Measurements from ENCODE around the gene SLC29A3.

DNA sequence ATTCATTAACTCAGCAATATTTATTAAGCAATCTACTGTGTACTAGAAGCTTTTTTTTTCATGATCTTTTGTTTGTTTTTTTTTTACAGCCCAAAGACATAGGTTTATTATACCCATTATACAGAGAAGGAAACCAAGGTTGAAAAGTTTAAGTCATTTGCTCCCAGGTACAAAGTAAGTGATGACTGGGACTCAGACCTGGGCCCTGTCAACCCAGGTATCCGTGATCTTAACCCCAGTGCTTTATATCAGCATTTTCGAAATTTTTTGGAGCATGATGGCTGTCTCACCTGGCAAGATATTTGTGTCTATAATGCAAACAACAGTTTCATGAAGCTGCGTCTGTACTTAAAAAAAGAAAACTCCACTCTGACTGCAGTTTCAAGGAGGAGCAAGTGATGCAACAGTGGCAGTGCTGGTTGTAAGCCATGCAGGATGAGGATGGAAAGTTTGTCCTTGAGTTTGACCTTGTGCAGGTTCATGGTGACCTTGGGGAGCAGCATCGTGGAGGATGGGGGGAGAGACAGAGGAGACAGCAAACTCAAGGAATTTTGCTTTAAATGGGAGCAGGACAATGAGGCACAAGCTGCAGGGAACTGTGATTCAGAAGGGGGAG is 11.8 kb downstream of the SLC29A3 start:
- TF ChIP-seq, protein P1, sequence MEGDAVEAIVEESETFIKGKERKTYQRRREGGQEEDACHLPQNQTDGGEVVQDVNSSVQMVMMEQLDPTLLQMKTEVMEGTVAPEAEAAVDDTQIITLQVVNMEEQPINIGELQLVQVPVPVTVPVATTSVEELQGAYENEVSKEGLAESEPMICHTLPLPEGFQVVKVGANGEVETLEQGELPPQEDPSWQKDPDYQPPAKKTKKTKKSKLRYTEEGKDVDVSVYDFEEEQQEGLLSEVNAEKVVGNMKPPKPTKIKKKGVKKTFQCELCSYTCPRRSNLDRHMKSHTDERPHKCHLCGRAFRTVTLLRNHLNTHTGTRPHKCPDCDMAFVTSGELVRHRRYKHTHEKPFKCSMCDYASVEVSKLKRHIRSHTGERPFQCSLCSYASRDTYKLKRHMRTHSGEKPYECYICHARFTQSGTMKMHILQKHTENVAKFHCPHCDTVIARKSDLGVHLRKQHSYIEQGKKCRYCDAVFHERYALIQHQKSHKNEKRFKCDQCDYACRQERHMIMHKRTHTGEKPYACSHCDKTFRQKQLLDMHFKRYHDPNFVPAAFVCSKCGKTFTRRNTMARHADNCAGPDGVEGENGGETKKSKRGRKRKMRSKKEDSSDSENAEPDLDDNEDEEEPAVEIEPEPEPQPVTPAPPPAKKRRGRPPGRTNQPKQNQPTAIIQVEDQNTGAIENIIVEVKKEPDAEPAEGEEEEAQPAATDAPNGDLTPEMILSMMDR (conservative IDR thresholded peaks at IDR 0.05; ENCODE audit: low read depth, low read length), result no peak
- TF ChIP-seq EZH2 (IDR thresholded peaks at IDR 0.05; ENCODE audit: low read length, unreplicated experiment), result no peak
- no peak for TF ChIP-seq EZH2phosphoT487 (IDR thresholded peaks at IDR 0.05; ENCODE audit: borderline replicate concordance, low read length)
